Stimulated activated CD8-positive, alpha-beta memory T cell treated with anti-CD3 and anti-CD28 coated beads, Interleukin-4, amount 100 ng/mL, for 24 hours (primary cell): ENCODE measurements around the gene MYH7.
"Not testable (repeated sequence)": the region's sequence is repeated elsewhere in the genome, so short reads cannot be mapped to it uniquely, and the experiment has no call there.

Experiments used
- DNase-seq: peaks from one replicate; pipeline ENCODE4 v3.0.0-alpha.2; 2020; ENCODE audit warnings: low read depth

MYH7 gene

GRCh38 chr14:23406725-23407355, 28.6 kb downstream of the MYH7 start:
- DNase-seq, result no peak

GRCh38 chr14:23406244-23406643, 29.2 kb downstream of the MYH7 start:
- DNase-seq, result no peak

- no peak for DNase-seq
These were observed 29.9 kb downstream of the MYH7 start for GRCh38 chr14:23405516-23406025.

- no peak for DNase-seq
These were observed 30.4 kb downstream of the MYH7 start for GRCh38 chr14:23405096-23405495.

- no peak for DNase-seq
These were observed 31.0 kb downstream of the MYH7 start for GRCh38 chr14:23404331-23404900.

- DNase-seq, result no peak
These were observed 31.6 kb downstream of the MYH7 start for GRCh38 chr14:23403908-23404307.

GRCh38 chr14:23403139-23403438, 32.4 kb downstream of the MYH7 start:
- DNase-seq, result no peak

GRCh38 chr14:23402296-23403138, 32.9 kb downstream of the MYH7 start:
- DNase-seq, result no peak

- no peak for DNase-seq
These were observed 34.2 kb downstream of the MYH7 start for GRCh38 chr14:23401291-23401690.

- not testable (repeated sequence) for DNase-seq
These were observed 34.8 kb downstream of the MYH7 start for GRCh38 chr14:23400496-23401149.

GRCh38 chr14:23399591-23399990, 35.9 kb downstream of the MYH7 start:
- no peak for DNase-seq

- no peak for DNase-seq
These were observed 36.3 kb downstream of the MYH7 start for GRCh38 chr14:23399136-23399535.

- no peak for DNase-seq
These were observed 37.1 kb downstream of the MYH7 start for GRCh38 chr14:23398348-23398747.

GRCh38 chr14:23396781-23397407, 38.6 kb downstream of the MYH7 start:
- no peak for DNase-seq

- no peak for DNase-seq
These were observed 39.3 kb downstream of the MYH7 start for GRCh38 chr14:23396126-23396525.

- no peak for DNase-seq
These were observed 42.8 kb downstream of the MYH7 start for GRCh38 chr14:23392613-23393012.

- DNase-seq, result not testable (repeated sequence)
These were observed 45.6 kb downstream of the MYH7 start for GRCh38 chr14:23389871-23390270.

- no peak for DNase-seq
These were observed 46.1 kb downstream of the MYH7 start for GRCh38 chr14:23389396-23389795.

GRCh38 chr14:23388996-23389395, 46.5 kb downstream of the MYH7 start:
- no peak for DNase-seq

- DNase-seq, result no peak
These were observed 47.3 kb downstream of the MYH7 start for GRCh38 chr14:23387916-23388882.

- no peak for DNase-seq
These were observed 48.5 kb downstream of the MYH7 start for GRCh38 chr14:23386999-23387398.
